ENCODE measurements around the gene POLK. TPM values are rescaled to one million over a fixed set of nuclear protein-coding genes. Genes with fewer than 3 reads are reported as not detected.

The POLK gene
- polyA plus RNA-seq, 1 of the 3 experiments (the other 2 are of a cell fraction), result 5.5 TPM

- TF ChIP-seq REST (IDR thresholded peaks at IDR 0.05; ENCODE audit: low read depth, low read length) (no peak), FOSL2 (IDR thresholded peaks at IDR 0.05; ENCODE audit: borderline replicate concordance, low read depth) (no peak), SMC3 (IDR thresholded peaks at IDR 0.05; ENCODE audit: low read depth, low read length) (no peak), SIN3A (IDR thresholded peaks at IDR 0.05; ENCODE audit: borderline replicate concordance, low read depth, low read length) (no peak)
- TF ChIP-seq, protein P1, sequence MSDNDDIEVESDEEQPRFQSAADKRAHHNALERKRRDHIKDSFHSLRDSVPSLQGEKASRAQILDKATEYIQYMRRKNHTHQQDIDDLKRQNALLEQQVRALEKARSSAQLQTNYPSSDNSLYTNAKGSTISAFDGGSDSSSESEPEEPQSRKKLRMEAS (IDR thresholded peaks at IDR 0.05; ENCODE audit: low read depth), result no peak
Observed at GRCh38 chr5:75648712-75649111, 137.0 kb downstream of the POLK start (continued).

Small RNA genes lying within 50 kb of the gene (small RNA-seq; reads per million reads assigned to genes)
- gene RNU7-175P, result 0 reads per million in 7 experiments

Other genes starting within 250 kb of the POLK start
- 8.2 and 11.0 TPM in 2 replicates for gene HMGCR, start 174.7 kb upstream of the POLK start, polyA plus RNA-seq (2012; rRNA removed)
- gene CERT1, start 262 bp upstream of the POLK start, polyA plus RNA-seq (2012; rRNA removed), result 4.5 and 5.3 TPM in 2 replicates
- 0.05 and 0.12 TPM in 2 replicates for gene ANKDD1B, start 99.6 kb downstream of the POLK start, polyA plus RNA-seq (2012; rRNA removed)
- gene POC5, start 205.5 kb downstream of the POLK start, polyA plus RNA-seq (2012; rRNA removed), result 15.9 and 16.2 TPM in 2 replicates